ENCODE data around the gene MMEL1.

GRCh38 chr1:2633366-2633935 is 635 bp upstream of the MMEL1 start:
- no peak for TF ChIP-seq STAT6 (CRISPR knock-in tag; conservative IDR thresholded peaks at IDR 0.05; ENCODE audit: low read depth)
- TF ChIP-seq CTCF (IDR thresholded peaks at IDR 0.05): no peak
- TF ChIP-seq TCF7 (CRISPR knock-in tag; IDR thresholded peaks at IDR 0.05; ENCODE audit: low read depth): no peak
- no peak for TF ChIP-seq PRDM15 (CRISPR knock-in tag; IDR thresholded peaks at IDR 0.05)
